HG03064 (cell line): ENCODE data around the gene HCST.
"Not testable (repeated sequence)": the region's sequence is repeated elsewhere in the genome, so short reads cannot be mapped to it uniquely, and the experiment has no call there.

Experiments
- ATAC-seq: cut with Tn5 transposase; IDR thresholded peaks from one replicate; pipeline ENCODE4 v1.9.1; 2021; ENCODE audit warnings: low read depth; ENCODE audit not compliant: unreplicated experiment

HCST gene

GRCh38 chr19:35901854-35902661 lies at the start of gene HCST:
HCST (plus strand) TSS chr19:35902529; CDS start chr19:35902594, 65 bp downstream.
- no peak for ATAC-seq

GRCh38 chr19:35853038-35853756 lies 49.1 kb upstream of the HCST start:
- ATAC-seq: no peak

GRCh38 chr19:35856546-35857149 lies 45.7 kb upstream of the HCST start, which contains the start of gene KIRREL2:
KIRREL2 (plus strand) TSS chr19:35856911; CDS start chr19:35857120, 209 bp downstream.
- no peak for ATAC-seq

GRCh38 chr19:35858311-35858710 lies 44.0 kb upstream of the HCST start:
- no peak for ATAC-seq

GRCh38 chr19:35859414-35859813 lies 42.9 kb upstream of the HCST start:
- no peak for ATAC-seq

GRCh38 chr19:35860436-35860817 lies 41.9 kb upstream of the HCST start:
- no peak for ATAC-seq

GRCh38 chr19:35860818-35861639 lies 41.3 kb upstream of the HCST start:
- no peak for ATAC-seq

GRCh38 chr19:35861640-35862160 lies 40.6 kb upstream of the HCST start:
- no peak for ATAC-seq

- ATAC-seq: no peak
Observed at GRCh38 chr19:35862528-35862927, 39.8 kb upstream of the HCST start.

- ATAC-seq: no peak
Observed at GRCh38 chr19:35863018-35863417, 39.3 kb upstream of the HCST start.

- no peak for ATAC-seq
Observed at GRCh38 chr19:35868172-35868822, 34.0 kb upstream of the HCST start, which contains the start of gene APLP1. APLP1 (plus strand) TSS chr19:35868574; CDS start chr19:35868637, 63 bp downstream.

- no peak for ATAC-seq
Observed at GRCh38 chr19:35868823-35869326, 33.5 kb upstream of the HCST start.

GRCh38 chr19:35869327-35870123 lies 32.8 kb upstream of the HCST start:
- ATAC-seq: no peak

- not testable (repeated sequence) for ATAC-seq
Observed at GRCh38 chr19:35870124-35870736, 32.1 kb upstream of the HCST start.

GRCh38 chr19:35870798-35871197 lies 31.5 kb upstream of the HCST start:
- ATAC-seq: no peak

GRCh38 chr19:35871611-35872010 lies 30.7 kb upstream of the HCST start:
- no peak for ATAC-seq

GRCh38 chr19:35872180-35872579 lies 30.1 kb upstream of the HCST start:
- ATAC-seq: no peak

- no peak for ATAC-seq
Observed at GRCh38 chr19:35874392-35874930, 27.9 kb upstream of the HCST start.
